SHP77 (cell line): ENCODE results near the gene RPL22L1.
"Not testable (repeated sequence)": the region's sequence is repeated elsewhere in the genome, so short reads cannot be mapped to it uniquely, and the experiment has no call there.

ENCODE experiments used
- DNase-seq, 2 experiments: peaks; one replicate each; lab custom pipeline; 2025; lab: John Stamatoyannopoulos, UW

RPL22L1 gene

DNA sequence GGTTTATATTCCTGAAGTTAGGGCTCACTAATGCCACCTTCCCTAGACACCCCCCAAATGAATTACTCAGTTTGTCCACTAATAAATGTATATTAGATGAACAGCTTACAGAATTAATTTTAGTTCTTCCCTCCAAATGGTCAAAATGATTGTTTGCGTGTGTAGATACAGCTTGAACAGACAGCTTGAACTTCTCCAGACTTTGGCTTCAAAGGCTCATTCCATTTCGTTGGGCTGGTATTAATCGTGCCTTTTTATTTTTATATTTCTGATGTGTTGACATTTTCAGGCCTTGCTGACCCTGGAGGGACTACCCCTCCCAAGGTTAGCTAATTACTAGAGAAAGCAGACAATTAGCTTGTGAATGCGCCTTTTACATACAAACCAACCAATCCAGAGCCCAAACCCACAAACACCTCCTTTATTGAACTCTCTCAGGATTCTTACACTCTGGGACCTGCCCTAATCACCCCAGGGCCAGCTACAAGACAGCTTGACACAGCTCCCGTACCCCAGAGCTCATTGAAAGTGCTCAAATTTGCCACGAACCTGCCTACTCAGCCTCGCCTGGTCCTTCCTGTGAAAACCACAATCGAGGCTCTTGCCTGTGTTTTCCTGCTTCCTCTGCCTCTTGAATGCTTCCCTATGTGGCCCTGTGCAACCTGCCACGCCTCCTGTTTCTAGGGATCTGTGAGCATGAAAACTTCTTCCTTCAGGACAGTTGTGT lies 40.3 kb downstream of the RPL22L1 start:
- DNase-seq: no peak

DNA sequence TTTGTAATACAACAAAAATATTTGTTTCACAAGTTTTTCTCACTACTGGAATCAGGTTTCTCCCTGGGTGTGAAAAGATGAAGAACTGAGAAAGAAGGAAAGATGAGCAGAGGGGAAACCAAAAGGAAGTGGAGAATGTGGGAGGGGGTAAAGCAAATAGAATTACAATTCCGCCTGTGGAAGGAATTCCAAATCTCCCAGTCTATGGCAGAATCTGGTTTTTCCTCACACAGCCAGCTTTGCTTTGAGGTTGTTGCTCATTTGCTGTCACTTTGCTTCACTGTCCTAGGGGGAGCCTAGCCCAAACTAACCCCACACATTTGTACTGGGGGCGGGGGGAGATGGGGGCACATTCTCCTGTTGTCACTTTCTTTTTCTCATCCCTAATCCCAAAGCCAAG lies 43.9 kb downstream of the RPL22L1 start:
- no peak for DNase-seq

- not testable (repeated sequence) for DNase-seq
Measured at GRCh38 chr3:170823562-170823961, 46.4 kb downstream of the RPL22L1 start.

GRCh38 chr3:170818325-170818724 lies 51.7 kb downstream of the RPL22L1 start:
- DNase-seq: not testable (repeated sequence)

- not testable (repeated sequence) for DNase-seq
Measured at GRCh38 chr3:170817471-170817870, 52.5 kb downstream of the RPL22L1 start.

DNA sequence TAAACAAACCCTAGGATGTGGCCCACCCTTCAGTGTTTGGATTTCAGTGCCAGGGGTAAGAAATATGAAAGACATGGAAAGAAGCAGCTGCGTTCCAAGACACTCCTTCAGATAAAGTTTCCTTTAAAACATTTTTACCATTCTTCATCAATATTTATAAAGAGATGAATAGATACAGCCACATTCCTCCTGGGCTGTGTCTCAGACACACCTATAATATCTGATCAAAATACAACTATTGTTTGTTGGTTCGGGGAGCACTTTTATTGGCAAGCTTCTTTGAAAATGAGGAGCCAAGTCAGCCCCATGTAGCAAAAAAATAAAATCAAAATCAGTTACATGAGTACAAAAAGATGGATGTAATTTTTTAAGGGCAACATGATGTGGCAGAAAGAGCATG lies 53.2 kb downstream of the RPL22L1 start:
- no peak for DNase-seq

DNA sequence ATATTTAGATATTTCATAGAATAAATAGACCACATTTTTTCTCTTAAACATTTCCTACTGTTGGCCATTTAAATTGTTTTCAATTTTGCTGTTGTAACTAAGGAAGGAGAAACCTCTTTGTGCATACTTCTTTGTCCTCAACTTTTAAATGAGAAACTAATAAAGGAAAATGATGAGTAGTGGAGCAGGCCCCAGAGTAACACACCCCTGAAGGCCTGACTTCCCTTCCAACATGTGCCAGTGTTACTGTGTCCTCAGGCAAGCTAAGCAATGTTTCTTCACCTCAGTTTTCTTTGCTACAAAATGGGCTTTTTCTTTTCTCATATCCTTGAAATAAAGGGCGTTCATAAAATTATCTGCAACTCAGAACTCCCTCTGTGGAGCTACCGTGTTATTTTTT lies 53.7 kb downstream of the RPL22L1 start:
- no peak for DNase-seq

DNA sequence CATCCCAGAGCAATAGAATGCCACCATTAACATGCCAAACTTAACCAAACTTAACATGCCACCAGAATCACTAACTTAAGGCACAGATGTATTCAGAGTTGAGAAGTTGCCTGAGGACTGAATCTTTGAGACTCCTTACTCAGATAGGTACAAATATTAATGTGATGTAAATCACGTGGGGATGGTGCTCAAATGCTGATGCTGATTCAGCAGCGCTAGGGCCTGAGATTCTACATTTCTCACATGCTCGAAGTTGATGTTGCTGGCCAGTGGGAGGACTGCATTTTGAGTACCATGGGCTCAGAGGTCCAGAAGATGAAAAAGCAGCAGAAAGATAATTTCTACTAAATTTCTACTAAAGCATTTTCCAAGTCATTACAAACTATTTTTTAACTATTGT lies 54.1 kb downstream of the RPL22L1 start:
- DNase-seq: no peak

DNA sequence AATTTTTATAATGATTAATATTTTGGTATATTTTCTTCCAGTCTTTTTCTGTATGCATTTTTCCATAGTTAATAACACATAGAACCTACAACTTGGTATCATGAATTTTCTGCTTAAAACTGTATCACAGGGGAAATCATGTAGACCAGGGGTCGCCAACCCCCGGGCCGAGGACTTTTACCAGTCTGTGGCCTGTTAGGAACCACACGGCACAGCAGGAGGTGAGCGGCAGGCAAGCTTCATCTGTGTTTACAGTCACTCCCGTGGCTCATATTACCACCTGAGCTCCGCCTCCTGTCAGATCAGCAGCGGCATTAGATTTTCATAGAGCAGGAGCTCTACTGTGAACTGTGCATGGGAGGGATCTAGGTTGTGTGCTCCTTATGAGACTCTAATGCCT lies 54.7 kb downstream of the RPL22L1 start:
- DNase-seq: peak; percentile 4 to 5
